HG02970 (cell line): ENCODE results near the gene ZNF629.

Source experiments
- ATAC-seq: cut with Tn5 transposase; IDR thresholded peaks from one replicate; pipeline ENCODE4 v1.9.1; 2021; ENCODE audit warnings: mild to moderate bottlenecking, moderate library complexity, moderate number of reproducible peaks; ENCODE audit not compliant: unreplicated experiment, low FRiP score

Gene ZNF629

DNA sequence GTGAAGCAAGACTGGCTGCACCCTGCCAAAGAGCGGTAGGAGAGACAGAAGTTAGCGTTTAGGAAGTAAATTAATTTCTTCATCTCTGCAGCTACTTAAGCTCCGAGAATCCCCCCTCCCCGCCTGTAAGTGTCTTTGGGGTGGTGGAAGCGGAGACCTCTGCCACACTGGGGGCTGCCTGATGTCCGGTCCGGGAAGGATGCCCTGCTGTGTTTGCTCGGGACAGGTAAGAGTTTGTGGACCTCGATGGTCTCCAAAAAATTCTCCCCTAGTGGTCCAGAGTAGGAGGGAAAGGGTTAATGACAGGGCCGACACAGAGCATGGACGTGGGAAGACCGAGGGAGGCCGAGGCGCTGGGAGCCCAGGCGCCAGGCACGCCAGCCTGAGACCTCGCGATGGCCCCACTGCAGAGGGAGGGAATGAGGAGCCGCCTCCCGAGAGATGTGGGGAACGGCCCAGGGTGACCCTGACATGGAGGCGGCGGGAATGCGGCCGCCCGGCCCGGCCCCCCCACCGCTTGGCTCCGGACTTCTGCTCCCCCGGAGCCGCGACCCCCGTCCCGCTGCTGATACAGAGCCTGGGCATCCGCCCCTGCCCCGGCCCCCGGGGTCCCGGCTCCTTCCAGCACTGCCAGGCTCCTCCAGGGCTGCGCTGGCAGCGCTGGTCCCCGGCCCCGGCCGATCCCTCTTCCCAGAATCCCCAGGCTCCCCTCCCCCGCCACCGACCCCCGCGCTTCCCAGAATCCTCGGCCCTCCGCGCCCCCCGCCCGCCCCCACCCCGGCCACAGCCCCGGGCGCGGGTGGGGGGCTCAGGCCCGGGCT lies 680 bp downstream of the ZNF629 start:
- no peak for ATAC-seq

DNA sequence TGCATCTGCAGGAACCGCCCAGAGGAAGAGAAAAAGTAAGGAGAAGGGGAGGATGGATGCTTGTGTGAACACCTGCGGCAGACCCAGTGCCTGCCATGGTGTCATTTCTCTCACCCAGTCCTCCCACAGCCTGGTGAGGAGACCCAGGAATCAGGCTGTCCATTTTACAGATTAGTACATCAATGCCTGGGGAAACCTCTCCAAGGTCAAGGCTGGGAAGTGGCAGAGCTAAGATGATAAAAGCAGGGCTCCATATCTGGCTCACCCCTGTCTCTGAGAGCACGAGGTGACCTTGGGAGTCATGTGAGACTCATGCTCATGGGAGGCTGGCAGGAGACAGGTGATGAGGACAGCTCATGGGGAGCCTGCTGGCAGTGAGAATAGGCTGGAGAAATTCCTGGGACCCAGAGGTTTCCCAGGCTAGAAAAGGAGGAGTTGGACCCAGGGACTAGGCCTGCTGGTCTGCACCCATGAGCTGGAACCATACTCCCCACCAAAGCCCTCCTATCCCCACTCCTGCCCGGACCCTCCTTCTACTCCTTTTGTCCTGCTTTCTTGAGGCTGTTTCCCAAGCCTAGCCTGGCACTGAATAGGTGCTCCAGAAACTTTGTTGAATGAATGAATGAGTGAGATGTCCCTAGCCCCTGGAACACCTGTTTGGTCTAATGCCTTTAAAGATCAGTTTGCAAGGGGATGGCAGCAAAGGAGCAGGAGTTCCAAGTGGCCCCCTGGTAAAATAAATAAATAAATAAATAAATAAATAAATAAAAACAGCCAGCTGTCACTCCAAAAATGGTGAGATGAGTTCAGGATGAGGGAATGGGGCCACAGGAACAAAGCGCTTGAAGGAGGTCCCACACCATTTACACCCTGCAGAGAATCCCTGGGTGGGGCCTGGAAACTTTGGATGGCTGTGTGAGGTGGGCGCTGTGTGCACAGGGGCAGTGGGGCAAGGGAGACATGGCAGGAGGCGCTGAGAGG lies 1.6 kb downstream of the ZNF629 start:
- ATAC-seq, result no peak

DNA sequence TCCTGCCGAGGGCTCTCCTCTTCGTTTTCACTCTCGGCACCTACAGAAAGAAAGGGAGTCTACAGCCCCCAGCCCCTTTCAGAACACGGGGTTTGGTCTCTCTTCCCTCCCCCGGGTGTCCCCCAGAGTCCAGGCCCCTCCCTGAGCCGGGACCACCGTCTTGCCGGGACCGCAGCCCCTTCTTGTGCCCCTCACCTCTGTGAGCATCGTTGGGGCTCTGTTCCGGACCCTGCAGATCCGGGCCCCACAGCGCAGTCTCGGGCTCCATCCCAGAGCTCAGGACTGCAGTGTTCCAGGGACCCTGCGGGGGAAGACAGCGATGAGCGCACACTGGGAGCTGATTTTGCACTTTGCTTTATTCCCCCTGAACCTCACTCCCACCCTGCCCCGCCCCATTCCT lies 2.8 kb downstream of the ZNF629 start:
- ATAC-seq, result no peak

DNA sequence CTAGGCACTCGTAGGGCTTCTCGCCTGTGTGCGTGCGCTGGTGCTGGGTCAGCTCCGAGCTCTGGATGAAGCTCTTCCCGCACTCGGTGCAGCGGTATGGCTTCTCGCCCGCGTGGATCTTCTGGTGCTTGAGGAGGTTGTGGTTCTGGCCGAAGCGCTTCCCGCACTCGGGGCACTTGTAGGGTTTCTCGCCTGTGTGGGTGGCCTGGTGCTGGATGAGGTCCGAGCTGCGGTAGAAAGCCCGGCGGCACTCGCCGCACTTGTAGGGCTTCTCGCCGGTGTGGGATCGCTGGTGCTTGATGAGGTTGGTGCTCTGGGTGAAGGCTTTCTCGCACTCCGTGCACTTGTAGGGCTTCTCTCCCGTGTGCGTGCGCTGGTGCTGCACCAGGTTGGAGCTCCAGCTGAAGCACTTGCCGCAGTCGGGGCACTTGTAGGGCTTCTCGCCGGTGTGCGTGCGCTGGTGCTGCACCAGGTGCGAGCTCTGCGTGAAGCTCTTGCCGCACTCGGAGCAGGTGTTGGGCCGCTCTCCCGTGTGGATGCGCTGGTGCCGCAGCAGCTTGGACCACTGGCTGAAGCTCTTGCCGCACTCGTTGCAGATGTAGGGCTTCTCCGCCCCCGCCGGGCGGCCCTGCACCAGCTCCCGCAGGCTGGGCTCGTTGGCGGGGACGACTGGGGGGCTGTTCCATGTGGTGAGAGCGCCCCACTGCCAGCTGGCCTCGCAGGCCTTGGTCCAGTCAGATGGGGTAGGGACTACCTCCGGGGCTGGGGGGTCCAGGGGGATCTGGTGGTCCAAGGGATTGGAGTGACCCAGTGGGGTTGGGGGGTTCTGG lies 3.5 kb downstream of the ZNF629 start:
- ATAC-seq, result no peak

DNA sequence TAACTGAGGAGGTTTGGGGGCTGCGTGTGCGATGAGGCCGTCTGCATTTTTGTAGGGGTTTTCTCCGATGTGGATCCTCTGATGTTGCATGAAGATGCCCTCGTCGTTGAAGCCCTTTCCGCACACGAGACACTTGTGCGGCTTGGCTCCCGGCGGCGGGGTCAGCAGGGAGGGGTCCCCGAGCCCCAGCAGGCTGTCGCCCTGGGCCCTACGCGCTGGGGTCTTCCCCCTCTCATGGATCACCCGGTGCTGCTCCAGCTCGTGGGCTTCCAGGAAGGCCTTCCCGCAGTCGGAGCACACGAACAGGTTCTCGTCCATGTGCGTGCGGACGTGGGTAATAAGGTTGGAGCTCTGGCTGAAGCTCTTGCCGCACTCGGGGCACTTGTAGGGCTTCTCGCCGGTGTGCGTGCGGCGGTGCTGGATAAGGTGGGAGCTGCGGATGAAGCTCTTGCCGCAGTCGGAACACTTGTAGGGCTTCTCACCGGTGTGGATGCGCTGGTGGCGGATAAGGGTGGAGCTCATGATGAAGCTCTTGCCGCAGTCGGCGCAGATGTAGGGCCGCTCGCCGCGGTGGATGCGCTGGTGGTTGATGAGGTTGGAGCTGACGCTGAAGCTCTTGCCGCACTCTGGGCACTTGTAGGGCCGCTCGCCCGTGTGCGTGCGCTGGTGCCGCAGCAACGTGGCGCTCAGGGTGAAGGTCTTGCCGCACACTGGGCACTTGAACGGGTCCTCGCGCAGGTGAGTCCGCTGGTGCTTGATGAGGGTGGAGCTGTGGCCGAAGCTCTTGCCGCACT lies 4.3 kb downstream of the ZNF629 start:
- ATAC-seq, result no peak

DNA sequence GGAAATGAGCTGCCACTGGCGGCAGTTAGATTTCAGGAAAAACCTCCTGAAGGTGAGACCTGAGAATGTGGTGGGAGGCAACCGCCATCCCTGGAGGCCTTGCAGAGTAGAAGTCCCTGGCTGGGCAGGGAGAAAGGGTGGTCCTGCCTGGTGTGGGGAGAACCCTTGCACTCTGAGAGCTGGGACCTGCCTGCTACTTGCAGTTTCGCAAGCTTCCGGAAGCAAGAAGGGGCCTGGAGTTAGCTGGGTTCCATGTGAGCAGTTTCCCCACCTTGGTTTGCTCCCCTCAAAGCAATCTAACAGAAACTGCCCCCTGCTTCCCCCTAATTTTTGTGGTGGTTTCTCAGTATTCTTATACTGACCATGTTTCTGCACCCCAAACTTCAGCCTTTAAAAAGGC lies 6.5 kb downstream of the ZNF629 start:
- no peak for ATAC-seq

DNA sequence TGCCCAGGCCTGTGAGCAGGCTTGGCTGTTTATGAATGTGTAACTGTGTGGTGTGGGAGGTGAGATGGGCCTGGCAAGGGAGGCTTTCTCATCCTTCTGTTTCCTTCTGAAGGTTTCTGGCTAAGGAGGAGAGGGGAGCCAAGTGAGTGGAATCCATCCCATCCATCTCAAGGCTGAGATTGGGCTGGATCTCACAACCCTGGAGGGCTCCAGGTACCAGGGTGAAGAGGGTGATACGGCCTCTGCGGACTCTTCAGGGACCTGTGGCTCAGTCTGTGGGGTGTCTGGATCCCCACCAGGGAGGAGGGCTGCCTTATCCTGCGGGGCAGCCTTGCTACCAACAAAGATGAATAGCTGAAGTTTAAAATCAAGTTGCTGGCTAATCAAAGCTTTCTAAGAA lies 7.0 kb downstream of the ZNF629 start:
- ATAC-seq, result no peak

DNA sequence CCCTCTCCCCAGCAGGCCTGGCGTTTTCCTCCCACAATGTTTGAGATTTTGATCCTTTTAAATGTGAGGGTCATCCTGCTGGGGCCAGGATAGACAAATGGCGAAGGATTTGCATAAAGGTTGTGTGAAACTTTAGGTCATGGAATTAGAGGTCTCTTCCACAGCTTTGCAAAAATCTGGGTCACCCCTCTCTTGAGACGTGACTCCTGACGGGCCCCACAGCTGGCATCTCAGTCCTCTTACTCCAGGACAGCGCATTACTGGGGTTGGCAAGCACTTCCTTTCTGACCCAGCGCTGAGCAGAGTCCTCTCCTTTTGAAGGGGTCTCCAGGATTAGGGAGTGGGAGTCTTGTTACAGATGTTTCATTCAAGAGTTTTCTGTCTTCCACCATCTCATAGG lies 7.4 kb downstream of the ZNF629 start:
- no peak for ATAC-seq

DNA sequence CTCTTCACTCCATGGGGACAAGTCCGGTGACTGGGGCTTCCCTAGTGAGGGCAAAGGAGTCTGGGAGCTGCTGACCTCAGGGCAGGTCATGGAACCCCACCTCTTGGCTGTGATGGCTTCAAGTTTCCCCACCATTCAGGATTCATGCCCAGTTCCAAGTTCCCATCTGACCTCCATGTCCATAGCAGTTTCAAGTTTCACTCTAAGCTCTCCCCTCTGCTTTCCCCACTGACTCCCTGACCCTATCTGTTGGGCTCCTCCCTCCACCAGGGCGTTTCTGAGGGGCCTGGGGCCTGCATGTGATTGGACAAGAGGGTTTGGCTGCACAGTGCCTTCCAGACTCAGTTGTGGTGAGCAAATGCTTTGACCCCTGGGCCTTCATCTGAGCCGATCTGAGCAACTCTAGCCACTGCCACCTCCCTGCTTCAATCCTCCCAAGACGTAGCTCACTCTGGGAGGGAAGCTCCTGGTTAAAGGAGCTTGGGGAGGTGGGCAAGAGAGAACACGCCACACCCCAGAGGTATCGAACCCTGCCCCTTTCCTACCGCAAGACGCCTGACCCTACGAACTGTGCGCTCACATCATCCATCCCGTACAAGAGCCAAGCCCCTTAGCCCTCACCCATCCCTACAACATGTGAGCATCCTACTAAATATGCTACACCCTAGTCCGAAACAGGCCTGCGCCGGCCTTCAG lies 8.3 kb downstream of the ZNF629 start:
- ATAC-seq, result no peak

DNA sequence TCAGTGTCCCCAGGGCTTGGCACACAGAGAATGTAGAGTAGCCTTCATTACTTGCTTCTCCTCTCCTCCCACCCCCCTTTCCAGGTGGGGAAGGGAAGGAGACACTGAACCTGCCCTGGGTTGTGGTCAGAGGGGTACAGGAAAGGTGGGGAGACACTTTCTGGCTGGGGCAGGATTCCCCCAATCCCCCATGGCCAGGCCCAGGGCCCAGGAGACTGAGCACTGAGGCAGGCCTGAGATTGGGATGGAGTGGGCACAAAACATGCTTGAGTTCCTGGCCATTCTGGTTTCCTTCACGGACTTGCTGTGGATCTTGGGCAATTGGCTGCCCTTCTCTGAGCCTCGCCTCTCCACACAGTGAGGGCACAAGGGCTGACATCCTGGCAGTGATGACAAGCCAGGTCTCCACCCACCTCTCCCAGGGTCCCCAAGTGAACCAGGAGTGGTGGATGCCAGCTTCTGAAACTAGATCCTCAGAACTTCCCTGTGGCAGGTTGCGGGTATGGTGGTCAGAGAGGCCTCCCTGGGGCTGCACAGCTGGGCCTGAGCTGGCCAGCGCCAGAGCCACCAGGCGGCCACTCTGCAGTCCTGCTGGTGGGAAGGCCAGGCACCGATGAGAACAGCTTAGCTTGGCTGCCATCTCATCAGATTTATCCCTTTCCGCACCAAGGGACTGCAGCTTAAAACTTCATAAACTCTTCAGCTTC lies 9.3 kb downstream of the ZNF629 start:
- no peak for ATAC-seq

DNA sequence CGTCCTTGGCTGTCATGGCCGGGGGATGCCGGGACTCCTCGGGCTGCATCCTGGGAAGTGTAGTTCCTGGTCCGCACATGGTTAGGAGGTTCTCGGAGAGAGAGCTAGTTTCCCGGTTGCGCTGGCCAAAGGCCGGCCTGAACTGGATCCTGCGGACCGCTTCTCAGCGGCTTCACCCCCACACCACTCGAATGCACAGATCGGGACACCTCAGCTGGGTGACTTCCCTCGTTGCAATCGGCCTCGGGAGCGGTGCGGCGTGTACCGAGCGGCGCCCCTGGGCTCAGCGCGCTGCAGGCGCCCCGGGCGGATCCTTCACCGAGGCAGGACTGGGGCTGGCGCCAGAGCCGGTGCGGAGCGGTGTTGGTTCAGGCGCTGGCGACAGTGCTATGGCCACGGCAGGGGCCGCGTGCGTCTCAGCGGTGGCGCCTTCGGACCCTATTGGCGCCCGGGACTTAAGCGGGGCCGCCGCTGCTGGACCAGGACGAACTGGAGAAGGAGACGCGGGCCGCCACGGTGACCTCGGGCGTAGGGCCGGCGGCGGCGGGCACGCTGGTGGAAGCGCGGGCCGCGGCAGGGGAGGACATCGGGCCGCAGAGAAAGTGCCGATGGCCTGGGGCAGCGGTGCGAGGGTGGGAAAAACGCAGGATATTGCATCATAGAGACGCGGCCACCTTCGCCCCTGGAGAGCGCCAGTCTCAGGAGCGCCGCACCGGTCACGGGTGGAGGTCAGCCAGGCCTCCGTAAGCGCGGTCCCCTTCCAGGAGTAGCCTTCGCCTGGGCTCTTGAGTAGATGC lies 11.4 kb downstream of the ZNF629 start:
- ATAC-seq, result no peak

DNA sequence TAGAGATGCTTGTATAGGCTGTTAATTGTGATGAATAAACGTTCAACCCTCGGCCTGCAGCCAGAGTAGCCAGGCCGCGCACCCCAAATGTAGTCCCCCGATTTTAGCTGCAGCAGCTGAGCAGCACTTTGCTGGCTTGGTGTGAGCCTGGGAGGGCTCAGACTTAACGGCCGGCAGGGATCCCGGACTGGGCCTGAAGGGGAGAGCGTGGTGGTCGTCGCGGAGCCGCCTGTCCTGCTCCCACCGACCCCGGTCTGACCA lies 11.9 kb downstream of the ZNF629 start:
- ATAC-seq, result no peak

DNA sequence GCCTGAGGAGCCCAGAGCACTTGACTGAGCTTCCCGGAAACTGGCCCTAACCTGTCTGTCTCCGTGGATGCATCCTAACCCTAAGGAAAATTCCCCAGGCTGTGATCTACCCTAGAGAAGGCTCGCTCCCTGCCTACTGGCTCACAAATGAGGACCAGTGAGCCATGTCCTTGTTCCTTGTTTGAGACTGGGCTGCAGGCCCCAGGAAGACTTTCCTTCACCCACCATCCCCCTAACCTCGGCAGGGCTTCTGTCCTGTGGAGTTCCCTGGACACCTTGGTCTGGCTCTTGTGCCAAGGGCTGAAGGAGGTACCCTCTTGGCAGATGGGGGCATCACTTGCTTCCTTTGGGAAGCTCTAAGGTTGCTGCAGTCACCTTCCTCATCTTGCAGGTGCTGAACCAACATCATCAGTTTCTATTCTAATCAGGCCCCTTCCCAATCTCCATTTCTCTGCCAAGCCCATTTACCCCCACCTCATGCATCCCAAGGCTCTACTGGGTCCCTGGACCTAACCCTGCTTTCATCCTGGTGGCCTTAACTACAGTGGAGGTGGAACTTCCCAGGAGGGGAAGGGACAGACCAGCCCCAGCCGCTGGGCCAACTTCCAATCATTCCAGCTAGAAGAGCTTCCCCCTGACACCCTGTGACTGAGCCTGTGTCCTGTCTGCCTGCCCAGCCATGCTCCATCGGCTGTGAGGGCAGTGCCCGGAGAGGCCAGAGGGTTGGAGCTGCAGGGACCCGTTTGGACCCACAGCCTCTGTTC lies 12.5 kb downstream of the ZNF629 start:
- no peak for ATAC-seq

DNA sequence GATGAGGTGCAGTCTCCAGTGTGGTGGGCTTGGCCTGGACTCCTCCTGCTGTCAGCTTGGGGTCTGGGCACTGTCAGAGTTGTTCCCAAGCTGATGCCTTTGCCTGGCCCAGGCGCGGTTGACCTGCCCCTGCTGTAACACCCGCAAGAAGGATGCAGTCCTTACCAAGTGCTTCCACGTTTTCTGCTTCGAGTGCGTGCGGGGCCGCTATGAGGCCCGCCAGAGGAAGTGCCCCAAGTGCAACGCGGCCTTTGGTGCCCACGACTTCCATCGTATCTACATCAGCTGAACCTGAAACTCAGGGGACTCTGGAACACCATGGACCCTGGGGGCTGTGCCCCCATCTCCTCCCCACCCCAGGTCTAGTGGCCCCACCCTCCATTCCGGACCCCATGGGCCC lies 13.2 kb downstream of the ZNF629 start:
- ATAC-seq, result no peak

DNA sequence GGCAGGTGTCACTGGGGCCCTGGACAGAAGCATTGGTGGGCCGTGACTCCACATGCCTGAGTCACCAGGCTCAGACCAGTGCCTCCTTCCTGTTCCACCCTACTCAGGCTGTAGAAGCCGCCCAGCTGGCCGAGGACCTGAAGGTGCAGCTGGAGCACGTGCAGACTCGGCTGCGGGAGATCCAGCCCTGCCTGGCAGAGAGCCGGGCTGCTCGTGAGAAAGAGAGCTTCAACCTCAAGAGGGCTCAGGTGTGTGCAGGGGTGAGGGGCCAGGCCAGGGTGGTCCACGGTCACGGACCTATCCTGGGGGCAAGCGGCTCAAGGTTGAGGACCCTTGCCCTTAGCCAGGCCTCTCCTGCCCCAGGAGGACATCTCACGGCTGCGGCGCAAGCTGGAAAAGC lies 15.3 kb downstream of the ZNF629 start:
- no peak for ATAC-seq

DNA sequence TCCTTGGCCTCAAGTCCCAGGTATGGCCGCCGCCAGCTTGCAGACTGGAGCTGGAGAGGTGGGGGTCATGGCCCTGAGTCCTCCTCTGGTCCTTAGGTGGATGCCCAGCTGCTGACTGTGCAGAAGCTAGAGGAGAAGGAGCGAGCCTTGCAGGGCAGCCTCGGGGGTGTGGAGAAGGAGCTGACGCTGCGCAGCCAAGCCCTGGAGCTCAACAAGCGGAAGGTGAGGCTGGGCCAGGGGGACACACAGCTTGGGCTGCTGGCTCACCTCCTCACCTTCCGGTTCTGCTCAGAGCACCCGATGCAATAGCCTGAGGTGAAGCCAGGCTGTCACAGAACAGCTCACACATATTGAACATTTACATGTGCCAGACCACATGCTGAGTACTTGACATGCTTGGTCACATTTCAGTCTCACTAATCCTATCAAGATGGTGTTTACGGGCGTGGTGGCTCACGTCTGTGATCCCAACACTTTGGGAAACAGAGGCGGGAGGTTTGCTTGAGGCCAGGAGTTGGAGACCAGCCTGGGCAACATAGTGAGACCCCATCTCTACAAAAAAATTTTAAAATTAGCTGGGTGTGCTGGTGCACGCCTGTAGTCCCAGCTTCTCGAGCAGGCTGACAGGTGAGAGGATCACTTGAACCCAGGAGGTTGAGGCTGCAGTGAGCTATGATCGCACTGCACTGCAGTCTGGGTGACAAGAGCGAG lies 17.5 kb downstream of the ZNF629 start:
- no peak for ATAC-seq
